DOHH2 (cell line): Measurements from ENCODE around the gene IFIT3.

Experiments used
- EZH2phosphoT487 ChIP-seq: fragments of 200-600 bp; sonication (generic); IDR thresholded peaks from 2 replicates; pipeline ENCODE4 v1.6.1; 2017; ENCODE audit warnings: borderline replicate concordance, mild to moderate bottlenecking, antibody characterized with exemption, low read length, moderate library complexity, mixed read lengths
- TF ChIP-seq, protein P1 (sequence below): fragments of 200-600 bp; sonication (generic); IDR thresholded peaks from one replicate; pipeline ENCODE4 v1.5.1; 2014; ENCODE audit warnings: antibody characterized with exemption, mild to moderate bottlenecking, low read depth, low read length; ENCODE audit not compliant: poor library complexity, severe bottlenecking

- TF ChIP-seq, protein P1, sequence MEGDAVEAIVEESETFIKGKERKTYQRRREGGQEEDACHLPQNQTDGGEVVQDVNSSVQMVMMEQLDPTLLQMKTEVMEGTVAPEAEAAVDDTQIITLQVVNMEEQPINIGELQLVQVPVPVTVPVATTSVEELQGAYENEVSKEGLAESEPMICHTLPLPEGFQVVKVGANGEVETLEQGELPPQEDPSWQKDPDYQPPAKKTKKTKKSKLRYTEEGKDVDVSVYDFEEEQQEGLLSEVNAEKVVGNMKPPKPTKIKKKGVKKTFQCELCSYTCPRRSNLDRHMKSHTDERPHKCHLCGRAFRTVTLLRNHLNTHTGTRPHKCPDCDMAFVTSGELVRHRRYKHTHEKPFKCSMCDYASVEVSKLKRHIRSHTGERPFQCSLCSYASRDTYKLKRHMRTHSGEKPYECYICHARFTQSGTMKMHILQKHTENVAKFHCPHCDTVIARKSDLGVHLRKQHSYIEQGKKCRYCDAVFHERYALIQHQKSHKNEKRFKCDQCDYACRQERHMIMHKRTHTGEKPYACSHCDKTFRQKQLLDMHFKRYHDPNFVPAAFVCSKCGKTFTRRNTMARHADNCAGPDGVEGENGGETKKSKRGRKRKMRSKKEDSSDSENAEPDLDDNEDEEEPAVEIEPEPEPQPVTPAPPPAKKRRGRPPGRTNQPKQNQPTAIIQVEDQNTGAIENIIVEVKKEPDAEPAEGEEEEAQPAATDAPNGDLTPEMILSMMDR = no peak
- TF ChIP-seq EZH2phosphoT487 = no peak
Measured at GRCh38 chr10:89379103-89379502, 51.3 kb downstream of the IFIT3 start.
